Measurements from ENCODE around the gene CTCFL.
"Not testable (repeated sequence)": the region's sequence is repeated elsewhere in the genome, so short reads cannot be mapped to it uniquely, and the experiment has no call there.

Gene CTCFL

GRCh38 chr20:57535297-57535696 lies 10.4 kb upstream of the CTCFL start:
- DNase-seq = no peak

GRCh38 chr20:57532104-57532503 lies 7.2 kb upstream of the CTCFL start:
- DNase-seq = no peak

- no peak for DNase-seq
Measured at GRCh38 chr20:57530327-57530981, 5.5 kb upstream of the CTCFL start.

- DNase-seq = no peak
Measured at GRCh38 chr20:57529810-57530209, 4.9 kb upstream of the CTCFL start.

- no peak for DNase-seq
Measured at GRCh38 chr20:57529160-57529585, 4.2 kb upstream of the CTCFL start.

- no peak for DNase-seq
Measured at GRCh38 chr20:57528148-57528547, 3.2 kb upstream of the CTCFL start.

- no peak for DNase-seq
Measured at GRCh38 chr20:57527728-57528127, 2.8 kb upstream of the CTCFL start.

GRCh38 chr20:57526885-57527460 lies 2.0 kb upstream of the CTCFL start:
- no peak for DNase-seq

- DNase-seq = no peak
Measured at GRCh38 chr20:57526087-57526884, 1.3 kb upstream of the CTCFL start.

GRCh38 chr20:57525328-57526086 lies 567 bp upstream of the CTCFL start:
- DNase-seq = no peak

- DNase-seq = no peak
Measured at GRCh38 chr20:57523782-57524181, 1.2 kb downstream of the CTCFL start.

GRCh38 chr20:57522380-57523140 lies 2.4 kb downstream of the CTCFL start:
- DNase-seq = no peak

- DNase-seq = no peak
Measured at GRCh38 chr20:57517904-57518303, 7.0 kb downstream of the CTCFL start.

GRCh38 chr20:57514273-57514751 lies 10.6 kb downstream of the CTCFL start:
- no peak for DNase-seq

GRCh38 chr20:57513199-57513598 lies 11.7 kb downstream of the CTCFL start:
- DNase-seq = no peak

GRCh38 chr20:57512432-57512831 lies 12.5 kb downstream of the CTCFL start:
- DNase-seq = no peak

GRCh38 chr20:57511709-57512108 lies 13.2 kb downstream of the CTCFL start:
- DNase-seq = not testable (repeated sequence)

- no peak for DNase-seq
Measured at GRCh38 chr20:57509665-57510237, 15.2 kb downstream of the CTCFL start.

GRCh38 chr20:57508831-57509230 lies 16.1 kb downstream of the CTCFL start:
- DNase-seq = no peak

- no peak for DNase-seq
Measured at GRCh38 chr20:57508381-57508780, 16.6 kb downstream of the CTCFL start.

- no peak for DNase-seq
Measured at GRCh38 chr20:57507477-57507876, 17.5 kb downstream of the CTCFL start.

- no peak for DNase-seq
Measured at GRCh38 chr20:57505979-57506378, 19.0 kb downstream of the CTCFL start.
